HuH-7.5 (cell line): ENCODE results near the gene TBC1D3B.
"Not testable (repeated sequence)": the region's sequence is repeated elsewhere in the genome, so short reads cannot be mapped to it uniquely, and the experiment has no call there.

Experiments used
- DNase-seq: peaks from one replicate; pipeline ENCODE4 v3.0.0; 2011; ENCODE audit warnings: low spot score

The TBC1D3B gene

DNA sequence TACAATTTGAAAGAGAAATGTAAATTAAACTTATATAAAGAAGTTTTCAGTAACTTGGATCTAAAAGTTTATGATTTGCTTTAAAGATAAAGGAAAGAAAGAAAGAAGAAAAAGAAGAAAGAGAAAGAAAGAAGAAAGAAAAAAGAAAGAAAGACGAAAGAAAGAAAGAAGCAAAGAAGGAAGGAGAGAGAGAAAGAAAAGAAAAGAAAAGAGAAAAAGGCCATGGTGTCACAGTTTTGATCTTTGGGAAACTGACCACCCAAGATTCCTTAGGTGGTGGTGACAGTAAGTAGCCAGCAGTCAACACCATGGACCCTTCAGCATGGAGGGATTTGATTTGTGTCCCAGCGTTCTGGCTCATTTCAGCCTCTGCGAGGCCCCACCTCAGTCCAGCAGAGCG lies 24.7 kb upstream of the TBC1D3B start:
- not testable (repeated sequence) for DNase-seq

GRCh38 chr17:36198831-36199465 lies 22.5 kb upstream of the TBC1D3B start:
- DNase-seq = no peak

DNA sequence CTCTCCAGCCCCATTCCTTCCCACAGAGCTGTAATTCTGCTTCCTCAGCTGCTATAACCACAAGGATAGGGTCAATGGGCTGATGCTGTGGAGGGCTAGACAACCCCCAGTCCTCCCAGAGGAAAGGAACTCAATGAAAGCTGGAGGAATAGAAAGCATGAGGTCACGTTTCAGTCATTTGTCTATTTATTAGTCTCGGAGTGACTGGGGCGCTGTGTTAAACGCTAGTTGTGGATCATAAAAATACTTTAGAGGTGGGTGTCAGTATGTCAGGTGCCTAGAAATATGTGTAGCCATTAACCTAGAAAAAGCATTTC lies 20.9 kb upstream of the TBC1D3B start:
- no peak for DNase-seq

- no peak for DNase-seq
Measured at GRCh38 chr17:36196131-36196486, 19.7 kb upstream of the TBC1D3B start.

- no peak for DNase-seq
Measured at GRCh38 chr17:36195434-36196130, 19.1 kb upstream of the TBC1D3B start.

DNA sequence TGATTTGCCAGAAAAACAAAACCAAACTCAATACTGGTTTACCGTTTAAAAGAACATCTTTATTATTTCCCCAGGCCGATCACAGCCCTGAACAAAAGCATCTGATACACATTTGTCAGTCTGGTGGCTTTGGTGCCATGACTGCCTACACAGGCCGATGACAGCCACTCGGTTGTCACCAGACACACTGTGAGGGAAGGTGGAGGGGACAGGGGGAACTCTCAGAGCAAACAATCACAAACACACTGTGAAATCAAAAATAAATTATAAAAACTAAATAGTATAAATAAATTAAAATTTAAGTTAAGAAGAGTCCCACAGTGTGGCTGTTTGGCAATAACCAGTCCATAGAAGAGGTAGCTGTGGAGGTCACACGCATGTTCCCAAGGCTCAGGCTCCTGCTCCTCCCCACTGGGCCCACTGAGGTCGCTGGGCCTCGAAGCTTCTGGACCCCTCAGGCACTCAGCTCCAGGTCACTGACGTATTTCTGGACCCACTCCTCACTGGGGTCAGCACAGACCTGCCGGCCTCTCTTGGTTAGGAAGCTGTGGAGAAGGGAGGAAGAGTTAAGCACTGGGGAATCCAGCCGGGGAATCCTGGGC lies 18.5 kb upstream of the TBC1D3B start:
- not testable (repeated sequence) for DNase-seq

DNA sequence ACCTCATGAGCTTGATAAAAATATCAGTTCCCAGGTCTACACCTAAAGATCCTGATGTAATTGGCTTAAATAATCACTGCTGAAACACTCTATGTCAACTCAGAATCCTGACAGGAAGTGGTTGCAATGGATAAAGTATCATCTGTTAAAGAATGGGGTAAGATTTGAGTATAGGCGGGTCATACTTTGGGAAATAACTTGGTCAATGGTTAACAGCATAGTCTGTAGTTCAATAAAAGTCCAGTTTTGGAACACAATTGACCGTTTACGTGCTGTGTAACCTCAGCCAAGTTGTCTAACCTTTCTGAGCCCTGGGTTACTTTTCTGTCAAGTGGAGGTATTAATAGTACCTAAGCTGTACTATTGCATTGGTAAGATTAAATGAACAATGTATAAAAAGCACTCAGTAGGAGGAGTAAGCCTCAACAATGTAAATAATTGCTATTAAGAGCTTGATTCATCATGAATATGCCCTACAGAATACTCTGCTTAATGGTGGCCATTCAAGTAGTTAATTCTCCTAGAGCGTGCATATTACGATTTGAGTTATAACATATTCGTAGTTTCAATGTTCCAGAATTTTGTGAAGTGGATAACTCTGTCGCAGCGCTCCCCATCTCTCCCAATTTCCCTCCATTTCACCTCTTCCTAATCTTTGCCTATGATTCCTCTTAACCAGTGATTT lies 17.9 kb upstream of the TBC1D3B start:
- DNase-seq = not testable (repeated sequence)

GRCh38 chr17:36193216-36193775 lies 16.9 kb upstream of the TBC1D3B start:
- no peak for DNase-seq

DNA sequence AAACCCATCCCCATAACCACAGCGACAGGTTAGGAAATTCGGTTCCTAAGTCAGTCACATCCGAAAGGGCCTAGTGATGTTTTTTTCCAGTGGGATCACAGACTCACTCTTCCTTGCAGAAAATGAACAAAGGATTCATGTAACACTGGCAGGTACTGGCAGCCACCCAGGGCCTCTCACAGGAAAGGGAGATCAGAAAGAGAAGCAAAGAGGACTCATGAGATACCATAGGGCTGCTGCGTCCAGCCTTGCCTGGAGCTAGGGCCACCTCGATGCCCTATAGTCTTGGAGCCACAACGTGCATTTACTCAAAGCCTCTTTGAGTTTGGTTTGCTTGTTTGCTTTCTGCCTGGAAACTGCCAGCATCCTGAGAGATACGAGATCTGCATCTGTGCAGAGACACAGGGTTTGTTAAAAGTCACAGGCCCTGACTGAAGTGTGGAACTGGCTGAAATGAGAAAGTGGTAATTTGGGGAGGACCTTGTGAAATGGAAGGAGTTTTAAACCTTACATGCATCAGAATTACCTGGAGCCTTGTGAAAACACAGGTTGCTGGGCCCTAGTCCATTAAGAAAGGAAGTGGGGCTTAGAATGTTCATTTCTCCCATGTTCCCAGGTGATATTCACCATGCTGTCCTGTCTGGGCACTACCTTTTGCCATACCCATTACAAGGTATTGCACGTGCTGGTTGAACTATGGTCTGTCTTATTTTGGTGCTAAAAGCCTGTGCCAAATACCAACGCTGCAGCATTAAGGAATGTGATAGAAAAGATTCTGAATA lies 14.3 kb upstream of the TBC1D3B start:
- DNase-seq = not testable (repeated sequence)

DNA sequence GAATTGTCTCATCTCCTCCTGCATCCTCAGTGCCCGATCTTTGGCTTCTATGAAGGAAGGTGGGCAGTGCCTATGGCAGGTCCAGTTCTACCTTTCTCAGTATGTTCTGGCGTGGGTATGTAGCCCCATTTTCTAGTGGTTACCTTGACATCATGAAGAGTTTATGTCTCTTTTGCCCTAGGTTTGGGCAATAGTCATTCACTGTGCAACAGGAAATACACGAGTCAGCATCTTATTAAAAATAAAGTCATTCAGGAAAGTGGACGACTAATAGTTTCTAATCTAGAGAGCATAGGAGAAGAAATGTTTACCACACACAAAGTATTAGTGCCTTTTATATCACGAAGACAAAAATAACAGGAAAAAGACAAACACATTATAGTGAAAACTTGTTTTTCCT lies 13.6 kb upstream of the TBC1D3B start:
- not testable (repeated sequence) for DNase-seq

DNA sequence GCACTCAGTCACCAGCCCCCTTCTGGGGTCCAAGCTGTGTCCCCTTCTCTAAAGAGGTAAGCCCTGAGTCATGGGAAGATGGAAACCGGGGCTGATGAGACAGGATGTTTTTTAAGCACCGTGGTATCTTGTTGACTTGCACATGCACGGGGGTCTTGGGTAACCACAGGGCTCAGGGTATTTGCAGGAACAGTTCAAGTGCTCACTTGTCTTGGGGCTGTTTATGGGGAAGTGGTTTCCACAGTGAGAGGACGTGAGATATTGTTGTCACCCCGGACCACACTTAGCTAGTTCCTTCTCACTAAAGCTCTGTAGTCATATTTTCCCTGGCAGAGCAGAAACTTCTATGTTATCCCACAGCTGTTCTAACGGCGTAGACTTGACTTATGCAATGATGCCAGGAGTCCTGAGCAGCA lies 12.5 kb upstream of the TBC1D3B start:
- no peak for DNase-seq

GRCh38 chr17:36187943-36188665 lies 11.7 kb upstream of the TBC1D3B start:
- not testable (repeated sequence) for DNase-seq

GRCh38 chr17:36186810-36187763 lies 10.7 kb upstream of the TBC1D3B start:
- not testable (repeated sequence) for DNase-seq

GRCh38 chr17:36185416-36185815 lies 9.0 kb upstream of the TBC1D3B start:
- no peak for DNase-seq

DNA sequence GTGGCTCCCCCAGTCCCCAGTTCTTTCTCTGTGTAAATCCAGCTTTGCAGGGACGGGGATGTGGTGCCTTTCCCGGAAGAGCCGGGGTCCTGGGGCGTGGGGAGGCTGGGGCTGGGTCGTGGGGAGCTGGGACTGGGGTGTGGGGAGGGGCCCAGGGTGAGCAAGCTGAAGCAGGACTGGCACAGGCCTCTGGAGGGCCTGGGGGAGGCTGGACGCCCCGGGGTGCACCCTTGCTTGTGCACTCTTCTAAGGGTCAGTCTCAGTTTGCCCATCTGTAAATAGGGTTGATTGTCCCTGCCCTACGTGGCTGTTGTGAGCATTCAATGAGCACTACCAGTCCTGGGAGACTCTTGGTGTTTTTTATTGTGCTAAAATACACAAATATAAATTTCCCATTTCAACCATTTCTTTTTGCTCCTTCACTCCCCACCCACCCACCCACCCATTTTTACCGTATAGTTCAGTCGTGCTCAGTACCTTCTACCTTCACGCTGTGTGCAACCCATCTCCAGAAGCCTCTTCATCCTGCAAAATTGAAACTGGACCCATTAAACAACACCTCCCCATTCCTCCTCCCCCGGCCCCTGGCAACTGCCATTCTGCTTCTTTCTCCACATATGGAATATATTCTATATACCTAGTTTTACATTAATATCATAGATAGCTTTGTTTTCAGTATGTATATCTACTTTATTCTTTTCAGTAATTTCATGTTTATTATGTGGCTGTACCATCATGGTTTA lies 7.8 kb upstream of the TBC1D3B start:
- no peak for DNase-seq

DNA sequence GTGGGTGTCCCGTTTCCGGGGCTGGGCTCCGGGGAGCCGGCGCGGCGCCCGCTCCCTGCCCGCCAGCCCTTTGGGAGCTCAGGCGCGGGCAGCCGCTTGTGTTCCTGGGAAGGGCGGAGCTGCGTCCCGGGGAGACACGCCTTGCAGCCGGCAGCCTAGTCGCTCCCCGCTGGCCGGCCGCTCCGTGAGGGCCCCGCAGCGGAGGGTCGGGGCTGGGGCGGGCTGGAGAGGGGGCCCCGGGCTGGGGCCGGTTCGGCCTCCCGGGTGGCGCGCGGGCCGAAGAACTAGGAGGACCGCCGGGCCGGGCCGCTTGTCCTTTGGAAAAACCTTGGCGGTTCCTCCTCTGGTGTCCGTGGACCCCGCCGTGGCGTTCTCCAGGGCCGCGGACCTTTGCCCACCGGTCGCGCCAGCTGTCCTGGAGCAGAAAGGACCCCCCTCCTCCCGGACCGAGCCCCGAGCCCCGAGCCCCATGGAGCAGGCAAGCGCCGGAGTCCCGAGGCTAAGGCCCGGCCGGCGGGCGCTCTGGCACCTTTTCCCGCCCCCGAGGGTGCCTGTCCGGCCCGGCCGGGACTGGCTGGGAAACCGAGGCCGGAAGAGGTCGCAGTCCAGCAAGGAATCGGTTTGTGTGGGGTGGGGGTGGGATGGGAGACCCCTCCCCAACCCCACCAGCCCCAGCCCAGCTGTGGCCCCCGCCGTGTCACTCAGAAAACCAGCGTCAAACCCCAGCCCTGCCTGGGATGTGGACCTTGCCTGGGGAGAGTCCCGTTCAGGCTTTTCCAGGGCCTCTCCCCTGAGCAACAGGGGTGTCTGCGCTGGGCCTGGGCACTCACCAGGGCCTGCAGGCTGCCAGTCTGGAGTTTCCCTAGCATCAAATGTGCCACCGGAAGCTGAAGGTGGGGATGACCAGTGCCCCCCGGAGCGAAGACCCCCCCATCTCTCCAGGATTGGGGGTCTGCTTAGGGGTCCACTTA lies 6.8 kb upstream of the TBC1D3B start:
- peak; percentile 91 for DNase-seq

GRCh38 chr17:36182176-36183000 lies 6.0 kb upstream of the TBC1D3B start:
- no peak for DNase-seq
